Fibroblast of lung (primary cell): Measurements from ENCODE around the gene GPR132. TPM values are rescaled to one million over a fixed set of nuclear protein-coding genes. Genes with fewer than 3 reads are reported as not detected.

ENCODE experiments used
- DNase-seq, 2 donors: peaks; one replicate each; pipeline versions ENCODE4 v3.0.0 to v3.0.0-alpha.2; 2010; ENCODE audit warnings: low read depth in 2 of 2
- H2AFZ ChIP-seq: 2 replicates; pipeline ENCODE4 v1.5.1; 2012; ENCODE audit warnings: low read length, control low read depth, inconsistent platforms
- H3K27ac ChIP-seq: 2 replicates; pipeline ENCODE4 v1.5.1; 2011; ENCODE audit warnings: low read length, control low read depth; ENCODE audit not compliant: insufficient read depth
- H3K27me3 ChIP-seq: 2 replicates; pipeline ENCODE4 v1.5.1; 2011; ENCODE audit warnings: mild to moderate bottlenecking, low read length; ENCODE audit not compliant: control insufficient read depth, insufficient read depth
- H3K36me3 ChIP-seq: 2 replicates; pipeline ENCODE4 v1.5.1; 2011; ENCODE audit warnings: low read length; ENCODE audit not compliant: control insufficient read depth, insufficient read depth
- H3K4me1 ChIP-seq: 2 replicates; pipeline ENCODE4 v1.5.1; 2011; ENCODE audit warnings: low read length; ENCODE audit not compliant: control insufficient read depth, insufficient read depth; ENCODE audit errors: extremely low read depth
- H3K4me2 ChIP-seq: 2 replicates; pipeline ENCODE4 v1.5.1; 2011; ENCODE audit warnings: low read length, control low read depth; ENCODE audit not compliant: insufficient read depth; ENCODE audit errors: extremely low read depth
- H3K4me3 ChIP-seq, 4 experiments: fragments of 200-600 bp in 1 of 4; sonication (generic) in 1 of 4; replicated peaks in 1 of 4; 2 replicates each; pipeline ENCODE4 v1.5.1; 2011 to 2016; ENCODE audit warnings: low read length in 4 of 4, low read depth in 3 of 4, mild to moderate bottlenecking in 3 of 4, control low read depth in 2 of 4, inconsistent platforms in 1 of 4, mixed read lengths in 1 of 4; ENCODE audit not compliant: insufficient read depth in 1 of 4; ENCODE audit errors: control extremely low read depth in 1 of 4
- H3K79me2 ChIP-seq: 2 replicates; pipeline ENCODE4 v1.5.1; 2012; ENCODE audit warnings: mild to moderate bottlenecking, low read length, inconsistent platforms; ENCODE audit not compliant: control insufficient read depth, insufficient read depth
- H3K9ac ChIP-seq: 2 replicates; pipeline ENCODE4 v1.5.1; 2011; ENCODE audit warnings: mild to moderate bottlenecking, low read length, control low read depth; ENCODE audit not compliant: insufficient read depth
- H3K9me3 ChIP-seq: 2 replicates; pipeline ENCODE4 v1.5.1; 2012; ENCODE audit warnings: low read depth, low read length; ENCODE audit not compliant: control insufficient read depth, insufficient read depth
- H4K20me1 ChIP-seq: 2 replicates; pipeline ENCODE4 v1.5.1; 2011; ENCODE audit warnings: low read length; ENCODE audit not compliant: control insufficient read depth, insufficient read depth; ENCODE audit errors: extremely low read depth
- CTCF ChIP-seq, 2 donors: IDR thresholded peaks in 1 of 2; conservative IDR thresholded peaks in 1 of 2; 1 replicate in 1 of 2; 2 replicates in 1 of 2; pipeline ENCODE4 v1.5.1; 2011 to 2012; ENCODE audit warnings: low read length in 2 of 2, control low read depth in 1 of 2, inconsistent platforms in 1 of 2, low read depth in 1 of 2, mild to moderate bottlenecking in 1 of 2
- EZH2 ChIP-seq: IDR thresholded peaks from 2 replicates; pipeline ENCODE4 v1.5.1; 2012; ENCODE audit warnings: low read length, control low read depth, mild to moderate bottlenecking; ENCODE audit errors: missing control alignments
- polyA plus RNA-seq, 2 donors: library from polyadenylated mRNA; depleted of rRNA in 1 of 2; stranded (reverse) in 1 of 2; unstranded in 1 of 2; fragments of >200 nt; gene quantifications; 2 replicates each; pipeline ENCODE4 v1.2.1, GENCODE V29; 2011 to 2012; ENCODE audit warnings: missing spikeins in 1 of 2
- total RNA-seq: library from RNA; depleted of rRNA; stranded (reverse); fragments of >200 nt; gene quantifications from 2 replicates; pipeline ENCODE4 v1.2.1, GENCODE V29; 2014

Gene GPR132
- total and polyA plus RNA-seq, 2 donors (not counting 1 experiment from before 2014, with no cell fraction given): 0.17 TPM; not detected in 1

- peak overlapping the region; percentile 51 for H3K4me2 ChIP-seq
- H3K36me3 ChIP-seq: no peaks in the 10 kb centered on the region
- TF ChIP-seq EZH2 (no peak), CTCF (conservative IDR thresholded peaks at IDR 0.05 in 1 of 2, IDR thresholded peaks at IDR 0.05 in 1 of 2; ENCODE audit: low read depth in 1 of 2, low read length in 2 of 2) (no peak)
- H3K27ac ChIP-seq: peak overlapping the region; percentile 73
- peak; percentile 84 to 85 for DNase-seq
- no peaks in the 10 kb centered on the region for H3K79me2 ChIP-seq
- H2AFZ ChIP-seq: peak overlapping the region; percentile 4
- H3K4me1 ChIP-seq: peaks cover 32% of the 10 kb centered on the region
- H3K9me3 ChIP-seq: no peaks in the 10 kb centered on the region
- no peaks in the 10 kb centered on the region for H3K27me3 ChIP-seq
- H4K20me1 ChIP-seq: no peaks in the 10 kb centered on the region
- no peak overlapping the region for H3K9ac ChIP-seq
- peak overlapping the region in 2 of 4 experiments; percentile 15 to 80 for H3K4me3 ChIP-seq
Observed at GRCh38 chr14:105087963-105088811, 23.0 kb upstream of the GPR132 start.

- Histone ChIP-seq H3K9me3 (no peaks in the 10 kb centered on the region), H3K27ac (peak overlapping the region; percentile 73)
Observed at GRCh38 chr14:105087308-105087962, 22.2 kb upstream of the GPR132 start.

More at GRCh38 chr14:105087308-105087962, 22.2 kb upstream of the GPR132 start:
- H3K4me1 ChIP-seq: peaks cover 28% of the 10 kb centered on the region
- peak overlapping the region; percentile 71 for H3K4me2 ChIP-seq
- no peaks in the 10 kb centered on the region for H4K20me1 ChIP-seq
- peak overlapping the region; percentile 29 to 80 (median 54) for H3K4me3 ChIP-seq
- no peak for TF ChIP-seq CTCF (conservative IDR thresholded peaks at IDR 0.05 in 1 of 2, IDR thresholded peaks at IDR 0.05 in 1 of 2; ENCODE audit: low read depth in 1 of 2, low read length in 2 of 2)
- no peak for TF ChIP-seq EZH2
- no peaks in the 10 kb centered on the region for H3K79me2 ChIP-seq
- no peaks in the 10 kb centered on the region for H3K36me3 ChIP-seq
- H2AFZ ChIP-seq: peak overlapping the region; percentile 4
- no peaks in the 10 kb centered on the region for H3K27me3 ChIP-seq
- peak overlapping the region; percentile 11 for H3K9ac ChIP-seq
- peak; percentile 27 to 78 for DNase-seq
